ENCODE measurements around the gene PRKG1. TPM values are rescaled to one million over a fixed set of nuclear protein-coding genes. Genes with fewer than 3 reads are reported as not detected.

The PRKG1 gene
- total RNA-seq, 1 donor from 2014 or later, result not detected

- intact Hi-C loops (cut with micrococcal nuclease), result no loop called here
These were observed 143.2 kb downstream of the PRKG1 start for GRCh38 chr10:51217505-51217904.

- intact Hi-C loops (cut with micrococcal nuclease), result no loop called here
These were observed 150.4 kb downstream of the PRKG1 start for GRCh38 chr10:51224671-51225161.

- intact Hi-C loops (cut with micrococcal nuclease), result no loop called here
These were observed 153.8 kb downstream of the PRKG1 start for GRCh38 chr10:51227897-51228713.

GRCh38 chr10:51228714-51229100 lies 154.4 kb downstream of the PRKG1 start:
- intact Hi-C loops (cut with micrococcal nuclease), result no loop called here

DNA sequence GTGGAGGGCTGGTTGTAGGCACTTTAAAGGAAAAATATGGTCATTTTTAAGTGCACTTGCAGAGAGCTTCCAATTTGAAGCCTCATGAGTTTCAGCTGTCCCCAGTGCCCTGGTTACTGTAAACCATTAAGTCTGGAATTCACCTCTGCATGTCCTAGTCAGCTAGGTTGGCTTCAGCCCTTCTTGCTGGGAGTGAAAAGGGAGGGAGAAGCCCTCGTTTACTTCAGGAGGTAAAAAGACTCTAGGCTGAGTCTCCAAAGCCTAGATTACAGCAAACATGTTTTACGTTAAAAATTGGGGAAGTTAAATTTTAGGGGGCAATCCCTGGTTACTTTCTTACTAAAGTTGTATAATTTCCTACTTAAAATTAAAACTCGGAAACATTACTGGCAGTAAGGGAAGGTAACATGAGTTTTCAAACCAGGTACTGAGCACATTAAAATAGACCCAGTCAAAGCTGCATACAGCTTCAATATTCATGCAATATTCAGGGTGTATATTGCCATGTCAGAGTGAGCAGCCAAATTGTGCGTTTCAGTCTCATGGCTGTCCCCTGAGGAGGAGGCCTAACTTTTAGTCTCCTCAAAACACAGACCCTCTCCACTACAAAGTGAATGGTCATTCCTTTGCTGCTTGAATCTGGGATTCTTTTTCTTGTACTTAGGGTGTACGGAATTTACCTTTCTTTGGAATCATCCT lies 156.7 kb downstream of the PRKG1 start:
- intact Hi-C loops (cut with micrococcal nuclease), result no loop called here

GRCh38 chr10:51231754-51232153 lies 157.5 kb downstream of the PRKG1 start:
- intact Hi-C loops (cut with micrococcal nuclease), result no loop called here

DNA sequence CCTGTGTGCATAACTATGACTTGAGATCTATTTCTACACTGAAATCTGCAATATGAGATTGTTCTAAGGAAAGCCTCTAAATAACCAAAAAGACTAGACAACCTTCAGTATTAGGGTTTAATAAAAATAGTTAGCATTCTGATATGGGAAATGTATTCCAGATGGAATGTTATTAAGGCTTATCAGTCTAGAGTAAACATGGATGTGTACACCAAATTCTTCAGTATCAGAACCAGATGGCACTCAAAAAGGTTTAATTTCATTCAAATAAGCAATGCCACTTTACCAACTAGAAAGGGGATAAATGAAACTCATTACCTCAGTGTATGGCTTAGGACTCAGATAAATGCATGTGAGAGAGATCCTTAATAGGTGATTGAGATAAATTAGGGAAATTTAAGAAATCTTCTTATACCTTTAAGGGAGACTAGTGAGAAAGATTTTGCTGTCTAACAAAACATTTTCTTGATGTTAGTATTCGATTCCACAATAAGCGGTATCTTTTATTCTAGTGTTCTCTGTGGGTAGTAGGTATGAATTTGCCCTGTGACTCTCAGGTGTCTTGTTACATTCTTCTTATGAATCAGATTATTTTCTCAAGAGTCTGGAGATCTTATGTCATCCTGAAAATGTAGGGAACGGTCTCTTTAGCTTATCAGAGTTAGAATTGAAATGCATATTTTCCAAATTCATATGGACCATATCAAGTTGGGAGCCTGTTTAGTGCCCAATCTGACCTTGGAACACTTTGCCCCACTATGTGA lies 159.2 kb downstream of the PRKG1 start:
- intact Hi-C loops (cut with micrococcal nuclease), result no loop called here

- intact Hi-C loops (cut with micrococcal nuclease), result no loop called here
These were observed 161.6 kb downstream of the PRKG1 start for GRCh38 chr10:51235865-51236264.

DNA sequence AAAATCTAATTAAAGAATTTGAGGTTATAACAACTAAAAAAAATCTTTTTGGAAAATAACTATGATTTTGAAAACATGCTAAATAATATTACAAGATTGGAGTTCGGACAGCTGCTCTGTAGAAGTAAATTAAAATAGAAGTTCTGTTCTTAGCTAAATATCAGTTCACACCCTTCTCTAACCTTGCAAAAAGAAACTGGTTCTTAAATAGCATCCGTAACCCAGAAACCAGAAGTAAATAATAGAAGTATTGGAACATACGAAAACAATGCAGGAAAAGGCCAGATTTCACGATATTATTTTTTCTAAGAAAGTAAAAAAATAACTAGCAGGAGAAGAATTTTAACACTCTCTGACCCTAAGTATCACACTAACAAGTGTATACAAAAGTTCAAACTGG lies 164.7 kb downstream of the PRKG1 start:
- intact Hi-C loops (cut with micrococcal nuclease), result no loop called here

- intact Hi-C loops (cut with micrococcal nuclease), result no loop called here
These were observed 167.2 kb downstream of the PRKG1 start for GRCh38 chr10:51241461-51241860.

- intact Hi-C loops (cut with micrococcal nuclease), result no loop called here
These were observed 168.1 kb downstream of the PRKG1 start for GRCh38 chr10:51242393-51242792.

- intact Hi-C loops (cut with micrococcal nuclease), result no loop called here
These were observed 170.0 kb downstream of the PRKG1 start for GRCh38 chr10:51244309-51244708.

DNA sequence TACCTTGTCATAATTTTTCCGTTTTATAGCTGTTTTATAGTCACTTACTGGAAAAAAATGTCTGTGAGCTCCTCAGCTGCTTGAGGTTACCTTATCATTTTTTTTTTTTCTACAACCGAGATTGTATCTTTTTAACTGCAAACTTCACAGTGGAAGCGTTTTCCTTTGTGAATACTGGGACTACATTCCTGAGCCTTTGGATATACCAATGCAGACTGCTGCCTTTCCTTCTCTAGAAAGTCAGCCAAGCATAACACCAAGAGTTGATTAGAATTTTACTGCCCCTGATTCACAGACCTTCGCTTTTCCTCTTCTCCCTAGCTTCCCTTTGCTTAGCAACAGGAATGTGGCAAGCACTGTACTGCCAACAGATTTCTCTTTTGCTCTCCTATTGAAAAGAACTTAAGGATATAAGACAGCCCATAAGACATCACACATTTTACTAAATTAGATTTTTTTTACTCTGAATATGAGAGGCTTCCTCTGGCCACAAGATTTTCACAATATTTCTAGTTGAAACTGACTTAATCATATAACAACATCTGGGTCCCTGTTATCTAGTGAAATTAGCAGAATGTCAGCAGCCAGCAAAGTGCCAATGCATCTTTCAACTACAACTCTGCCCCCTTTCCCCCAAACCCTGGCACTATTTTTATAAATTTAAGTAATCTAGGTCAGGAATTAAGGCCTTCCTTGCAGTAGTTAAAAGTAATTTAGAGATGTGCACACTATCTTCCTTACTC lies 170.6 kb downstream of the PRKG1 start:
- intact Hi-C loops (cut with micrococcal nuclease), result no loop called here

DNA sequence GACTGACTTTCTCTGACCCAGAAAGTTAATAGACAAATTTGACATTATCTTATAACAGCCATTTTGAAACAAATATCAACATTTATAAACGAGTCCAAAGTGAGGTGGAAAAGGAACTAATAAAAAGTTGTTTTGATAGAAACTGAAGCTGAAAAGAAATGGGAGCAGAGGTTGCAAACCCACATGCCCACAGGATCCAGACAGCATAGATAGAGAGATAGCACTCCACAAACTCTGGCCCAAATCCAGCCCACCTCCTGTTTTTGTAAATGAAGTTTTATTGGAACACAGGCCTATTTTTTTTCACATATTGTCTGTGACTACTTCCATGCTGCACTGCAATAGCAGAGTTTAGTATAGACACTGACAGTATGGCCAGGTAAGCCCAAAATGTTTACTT lies 171.9 kb downstream of the PRKG1 start:
- intact Hi-C loops (cut with micrococcal nuclease), result no loop called here

- intact Hi-C loops (cut with micrococcal nuclease), result no loop called here
These were observed 176.1 kb downstream of the PRKG1 start for GRCh38 chr10:51250278-51250920.

- intact Hi-C loops (cut with micrococcal nuclease), result no loop called here
These were observed 176.8 kb downstream of the PRKG1 start for GRCh38 chr10:51251110-51251509.

DNA sequence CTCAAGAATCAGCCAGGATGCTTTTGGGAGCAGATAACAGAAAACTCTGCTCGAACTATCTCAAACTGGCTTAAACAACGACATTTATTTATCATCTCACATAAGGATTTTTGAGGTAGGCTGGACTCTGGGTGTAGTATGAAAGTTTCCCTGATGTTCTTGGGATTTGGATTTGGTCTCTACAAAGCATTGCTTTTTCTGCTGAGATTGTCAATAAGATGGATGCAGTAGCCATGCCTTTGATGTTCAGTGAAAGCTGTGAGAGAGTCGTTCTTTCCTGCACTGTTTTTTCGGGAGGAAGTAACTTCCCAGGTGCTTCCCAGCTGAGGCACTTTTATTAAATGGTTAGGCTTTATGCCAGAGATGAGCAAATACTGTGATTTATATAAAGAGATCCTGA lies 181.1 kb downstream of the PRKG1 start:
- intact Hi-C loops (cut with micrococcal nuclease), result no loop called here

- intact Hi-C loops (cut with micrococcal nuclease), result no loop called here
These were observed 183.4 kb downstream of the PRKG1 start for GRCh38 chr10:51257511-51258248.

- intact Hi-C loops (cut with micrococcal nuclease), result no loop called here
These were observed 186.1 kb downstream of the PRKG1 start for GRCh38 chr10:51260376-51260775.

DNA sequence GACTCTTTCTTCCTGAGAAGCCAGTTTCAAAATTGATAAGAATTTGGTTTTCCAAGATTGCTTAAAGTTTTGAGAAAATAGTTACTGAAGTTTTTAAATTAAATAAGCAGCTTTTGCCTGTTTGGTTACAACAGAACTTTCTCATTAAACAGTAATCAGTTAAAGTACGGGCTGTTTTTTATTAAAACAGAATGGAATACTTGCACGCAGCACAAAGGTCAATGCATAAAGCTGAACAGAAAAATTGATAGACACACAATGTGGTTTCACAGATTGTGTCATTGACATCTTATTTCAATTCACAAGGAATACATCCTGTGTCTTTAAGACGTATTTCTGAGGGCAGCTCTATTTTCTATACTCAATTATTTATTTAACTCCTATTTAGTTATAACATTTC lies 192.2 kb downstream of the PRKG1 start:
- intact Hi-C loops (cut with micrococcal nuclease), result no loop called here
